ENCODE results near the gene ERI2. TPM values are rescaled to one million over a fixed set of nuclear protein-coding genes. Genes with fewer than 3 reads are reported as not detected.

The ERI2 gene
- total and polyA plus RNA-seq, 2 of the 4 experiments (the other 2 are of a cell fraction) = 7.5 to 10.2 TPM

DNA sequence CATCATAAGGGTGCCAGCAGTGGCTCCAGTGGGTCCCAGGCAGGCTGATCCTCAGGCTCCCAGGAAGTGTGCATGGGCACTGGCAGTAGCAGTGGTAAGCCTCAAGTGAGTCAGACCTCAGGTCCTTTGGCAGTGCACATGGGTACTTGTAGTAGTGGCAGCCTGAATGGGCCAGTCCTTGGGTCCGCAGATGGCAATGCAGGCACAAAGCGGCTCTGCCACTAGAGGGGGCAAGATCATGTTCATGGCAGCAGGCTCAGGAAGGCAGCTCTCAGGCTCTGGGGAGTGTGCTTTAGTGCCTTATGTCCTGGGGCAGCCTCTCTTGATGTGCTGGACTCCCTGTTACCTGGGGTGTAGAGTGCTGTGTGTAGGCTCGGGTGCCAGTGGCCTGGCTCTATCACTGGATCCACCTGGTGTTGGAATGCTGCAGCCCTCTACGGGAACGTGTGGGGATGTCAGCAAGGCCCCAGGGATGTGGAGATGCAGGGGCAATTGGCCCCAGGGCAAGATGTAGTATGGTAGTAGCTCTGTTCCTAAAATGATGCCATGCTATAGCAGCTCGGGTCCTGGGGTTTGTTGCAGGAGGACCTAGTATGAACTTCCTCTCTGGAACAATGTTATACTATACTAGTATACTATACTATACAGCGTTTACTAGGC is 31.4 kb downstream of the ERI2 start:
- Histone ChIP-seq H3K23ac (ENCODE audit: low read depth, low read length) (no peak overlapping the region), H3K4me2 (ENCODE audit: low read depth, low read length) (no peak overlapping the region), H3K36me3 (ENCODE audit: control insufficient read depth, insufficient read depth, low read length) (no peaks in the 10 kb centered on the region), H3K56ac (ENCODE audit: extremely low read depth, insufficient read depth, low read length) (no peak overlapping the region), H3K9me3 (ENCODE audit: control insufficient read depth, insufficient read depth, low read length) (no peaks in the 10 kb centered on the region), H4K20me1 (ENCODE audit: insufficient read depth, low read length) (no peaks in the 10 kb centered on the region), H2AFZ (replicated peaks; ENCODE audit: low read length, poor library complexity) (peak overlapping the region; percentile 4), H3K9ac (ENCODE audit: low read depth, low read length) (no peak overlapping the region), H3K18ac (ENCODE audit: low read depth, low read length) (no peak overlapping the region), H3K14ac (replicated peaks; ENCODE audit: low read depth, low read length) (no peak overlapping the region), H2AK9ac (replicated peaks; ENCODE audit: low read depth, low read length, poor library complexity) (peak overlapping the region; percentile 29), H3K79me1 (ENCODE audit: low read depth in 1 of 2, low read length in 2 of 2) (no peaks in the 10 kb centered on the region), H2BK15ac (ENCODE audit: low read depth, low read length) (no peak overlapping the region), H2BK20ac (ENCODE audit: low read depth, low read length) (no peak overlapping the region), H3K4me1 (ENCODE audit: control insufficient read depth, insufficient read depth, low read length) (no peaks in the 10 kb centered on the region), H3K27ac (ENCODE audit: insufficient read depth, low read length) (no peak overlapping the region), H2AK5ac (ENCODE audit: low read depth, low read length) (no peak overlapping the region), H3K9me1 (ENCODE audit: insufficient read depth, low read length) (no peaks in the 10 kb centered on the region), H4K5ac (ENCODE audit: low read depth, low read length) (no peak overlapping the region), H4K91ac (ENCODE audit: insufficient read depth, low read depth, low read length) (no peak overlapping the region), H4K8ac (ENCODE audit: low read depth in 2 of 2, low read length in 2 of 2) (no peak overlapping the region), H2BK5ac (ENCODE audit: low read depth, low read length, poor library complexity, severe bottlenecking) (no peak overlapping the region), H3K4me3 (ENCODE audit: insufficient read depth, low read depth, low read length) (no peak overlapping the region), H3K27me3 (ENCODE audit: control insufficient read depth, insufficient read depth, low read length) (no peaks in the 10 kb centered on the region), H2BK120ac (ENCODE audit: low read depth, low read length) (no peak overlapping the region), H3K4ac (ENCODE audit: low read depth, low read length) (no peak overlapping the region)
- in situ Hi-C loops (cut with MboI; ENCODE audit: low sequenced_read_pairs) (no loop called here), dilution Hi-C loops (cut with HindIII; ENCODE audit: low sequenced_read_pairs, unreplicated experiment) (no loop called here), intact Hi-C loops (cut with micrococcal nuclease) (no loop called here)
- ATAC-seq (ENCODE audit: low read depth) = peak; percentile 98
- ChIA-PET CTCF (interaction anchor here (0.6 to 1.3 kb wide), 4 partner anchors 12 to 33 kb away, joined by 3 to 5 read pairs (median 3); partner anchors contain the start of gene THUMPD1), POLR2A (ENCODE audit: unreplicated experiment) (no interaction called here)
- no TSS peak for BruUV-seq (replicated peaks)
- peak; percentile 53 for DNase-seq
- TF ChIP-seq, protein P1, sequence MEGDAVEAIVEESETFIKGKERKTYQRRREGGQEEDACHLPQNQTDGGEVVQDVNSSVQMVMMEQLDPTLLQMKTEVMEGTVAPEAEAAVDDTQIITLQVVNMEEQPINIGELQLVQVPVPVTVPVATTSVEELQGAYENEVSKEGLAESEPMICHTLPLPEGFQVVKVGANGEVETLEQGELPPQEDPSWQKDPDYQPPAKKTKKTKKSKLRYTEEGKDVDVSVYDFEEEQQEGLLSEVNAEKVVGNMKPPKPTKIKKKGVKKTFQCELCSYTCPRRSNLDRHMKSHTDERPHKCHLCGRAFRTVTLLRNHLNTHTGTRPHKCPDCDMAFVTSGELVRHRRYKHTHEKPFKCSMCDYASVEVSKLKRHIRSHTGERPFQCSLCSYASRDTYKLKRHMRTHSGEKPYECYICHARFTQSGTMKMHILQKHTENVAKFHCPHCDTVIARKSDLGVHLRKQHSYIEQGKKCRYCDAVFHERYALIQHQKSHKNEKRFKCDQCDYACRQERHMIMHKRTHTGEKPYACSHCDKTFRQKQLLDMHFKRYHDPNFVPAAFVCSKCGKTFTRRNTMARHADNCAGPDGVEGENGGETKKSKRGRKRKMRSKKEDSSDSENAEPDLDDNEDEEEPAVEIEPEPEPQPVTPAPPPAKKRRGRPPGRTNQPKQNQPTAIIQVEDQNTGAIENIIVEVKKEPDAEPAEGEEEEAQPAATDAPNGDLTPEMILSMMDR (conservative IDR thresholded peaks at IDR 0.05; ENCODE audit: low read depth, low read length) = peak; percentile 63
- TF ChIP-seq SMC3 (IDR thresholded peaks at IDR 0.05; ENCODE audit: low read depth, low read length) = peak; percentile 36; the same call in 1 of the 2 replicates
- no peak for TF ChIP-seq MAFK (IDR thresholded peaks at IDR 0.05; ENCODE audit: low read depth, low read length)
- TF ChIP-seq RAD21 (IDR thresholded peaks at IDR 0.05; ENCODE audit: low read length) = peak; percentile 59
- no CpG with 5 or more reads among the region's 7 CpGs for WGBS, 2 experiments (ENCODE audit: extremely low coverage in 2 of 2, insufficient read length in 1 of 2)

Data from IMR-90 (cell line).